ENCODE data around the gene SPATA45.

- no peak for TF ChIP-seq CTCF (IDR thresholded peaks at IDR 0.05; ENCODE audit: insufficient read depth, low read length)
- TF ChIP-seq REST (IDR thresholded peaks at IDR 0.05; ENCODE audit: insufficient replicate concordance, low read depth), result no peak
- no peak for TF ChIP-seq POLR2AphosphoS5 (IDR thresholded peaks at IDR 0.05; ENCODE audit: low read depth)
- no peak for TF ChIP-seq GABPA (IDR thresholded peaks at IDR 0.05; ENCODE audit: low read depth)
Measured at GRCh38 chr1:212824201-212824600, 23.2 kb downstream of the SPATA45 start.

Data from HL-60 (cell line).